ENCODE measurements around the gene PAIP2B.
A peak's percentile ranks its signal among the peaks of the same experiment; 100 is the strongest.
"Not testable (repeated sequence)": the region's sequence is repeated elsewhere in the genome, so short reads cannot be mapped to it uniquely, and the experiment has no call there.

Gene PAIP2B, protein sequence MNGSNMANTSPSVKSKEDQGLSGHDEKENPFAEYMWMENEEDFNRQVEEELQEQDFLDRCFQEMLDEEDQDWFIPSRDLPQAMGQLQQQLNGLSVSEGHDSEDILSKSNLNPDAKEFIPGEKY

DNA sequence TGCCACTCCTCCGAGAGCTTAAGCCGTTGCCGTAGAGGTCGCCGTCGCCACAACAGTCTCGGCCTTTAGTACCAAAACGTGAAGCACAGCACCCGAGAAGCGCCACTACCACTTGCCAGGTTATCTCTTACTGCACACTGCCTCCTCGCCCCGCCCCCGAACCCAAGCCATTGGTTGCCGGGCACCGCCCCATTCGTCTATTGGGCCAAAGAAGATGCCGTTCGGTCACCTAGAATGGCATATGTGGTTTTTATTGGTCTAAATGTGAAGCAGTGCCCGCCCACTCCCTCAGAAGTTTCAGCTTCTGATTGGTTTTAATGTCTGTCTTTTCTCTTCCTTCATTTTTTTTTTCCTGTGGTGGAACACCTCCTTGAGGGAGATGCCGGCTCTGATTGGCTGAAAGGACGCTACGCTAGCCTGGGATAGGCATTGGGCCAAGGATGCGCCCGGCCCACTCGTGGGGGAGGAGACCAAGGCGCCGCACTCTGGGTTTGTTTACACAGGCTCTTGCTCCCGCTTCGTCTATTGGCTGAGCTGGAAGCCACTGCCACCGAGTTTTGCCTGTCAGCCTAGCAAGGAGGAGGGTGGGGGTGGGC is at the start of gene PAIP2B:
PAIP2B (minus strand) TSS at position 139 of the 596 bp plus-strand sequence. CDS start 24,514 bp downstream, outside the sequence.
- peak; percentile 94 for DNase-seq (ENCODE audit: low spot score)

- DNase-seq (ENCODE audit: low spot score): no peak
These were observed 49.0 kb upstream of the PAIP2B start for GRCh38 chr2:71275939-71276310.

- no peak for DNase-seq (ENCODE audit: low spot score)
These were observed 42.7 kb upstream of the PAIP2B start for GRCh38 chr2:71269511-71270090.

- no peak for DNase-seq (ENCODE audit: low spot score)
These were observed 36.5 kb upstream of the PAIP2B start for GRCh38 chr2:71263386-71263785.

DNA sequence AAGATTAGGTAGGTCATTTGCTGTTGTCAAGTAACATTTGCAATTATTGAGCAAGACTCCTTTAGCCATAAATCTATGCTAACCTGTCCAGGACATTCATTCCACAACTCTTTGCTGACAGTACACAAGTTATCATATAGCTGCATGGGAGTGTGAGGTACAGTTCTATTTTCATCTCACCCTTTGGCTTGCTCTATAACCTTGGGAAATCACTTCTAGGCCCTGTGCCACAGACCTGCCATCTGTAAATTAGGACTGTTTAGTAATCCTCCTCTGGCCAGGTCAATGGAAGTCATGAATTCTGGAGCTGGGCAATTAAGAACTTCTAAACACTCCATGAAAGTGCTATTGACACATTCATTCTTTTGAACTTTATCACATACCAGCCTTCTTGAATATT is 34.6 kb upstream of the PAIP2B start:
- DNase-seq (ENCODE audit: low spot score): no peak

- DNase-seq (ENCODE audit: low spot score): peak; percentile 20
These were observed 29.5 kb upstream of the PAIP2B start for GRCh38 chr2:71256421-71256820.

- no peak for DNase-seq (ENCODE audit: low spot score)
These were observed 27.9 kb upstream of the PAIP2B start for GRCh38 chr2:71254776-71255175.

DNA sequence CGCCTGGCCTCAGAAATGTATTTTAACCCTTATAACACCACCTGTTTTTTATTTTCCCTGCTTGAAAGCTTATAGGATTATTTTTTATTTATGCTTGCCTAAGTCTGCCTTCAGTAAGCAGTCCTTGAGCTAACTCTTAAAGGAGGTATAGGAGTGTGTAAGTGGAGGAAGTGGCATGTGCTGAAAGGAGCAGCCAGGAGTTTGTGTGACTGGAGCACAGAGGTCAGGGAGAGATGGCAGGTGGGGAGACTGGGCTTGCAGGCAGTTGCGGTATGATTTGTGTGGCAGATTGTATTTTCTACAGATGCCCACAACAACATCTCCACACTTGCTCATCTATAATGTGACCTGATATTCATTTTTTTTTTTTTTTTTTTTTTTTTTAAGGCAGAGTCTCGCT is 27.2 kb upstream of the PAIP2B start:
- no peak for DNase-seq (ENCODE audit: low spot score)

DNA sequence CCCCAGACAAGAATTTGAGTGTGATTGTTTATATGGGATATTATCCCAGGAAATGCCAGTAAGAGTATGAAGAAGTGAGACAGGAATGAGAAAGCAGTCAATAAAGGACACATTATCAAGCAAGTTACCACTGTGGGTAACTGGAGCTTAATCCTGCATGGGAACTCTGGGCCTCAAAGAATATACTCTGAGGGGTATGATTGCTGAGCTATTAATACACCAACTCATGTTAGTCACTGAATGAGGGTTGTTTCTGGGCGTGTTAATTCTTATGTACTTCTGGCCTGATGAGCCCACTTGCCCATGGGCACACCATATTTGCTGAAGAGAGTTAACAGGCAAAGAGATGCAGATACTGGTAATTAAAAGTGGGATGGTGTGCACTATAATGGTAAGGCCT is 26.6 kb upstream of the PAIP2B start:
- DNase-seq (ENCODE audit: low spot score): no peak

- DNase-seq (ENCODE audit: low spot score): no peak
These were observed 26.0 kb upstream of the PAIP2B start for GRCh38 chr2:71252862-71253261.

- DNase-seq (ENCODE audit: low spot score): no peak
These were observed 24.0 kb upstream of the PAIP2B start for GRCh38 chr2:71250935-71251334.

- DNase-seq (ENCODE audit: low spot score): no peak
These were observed 17.4 kb upstream of the PAIP2B start for GRCh38 chr2:71244302-71244660.

DNA sequence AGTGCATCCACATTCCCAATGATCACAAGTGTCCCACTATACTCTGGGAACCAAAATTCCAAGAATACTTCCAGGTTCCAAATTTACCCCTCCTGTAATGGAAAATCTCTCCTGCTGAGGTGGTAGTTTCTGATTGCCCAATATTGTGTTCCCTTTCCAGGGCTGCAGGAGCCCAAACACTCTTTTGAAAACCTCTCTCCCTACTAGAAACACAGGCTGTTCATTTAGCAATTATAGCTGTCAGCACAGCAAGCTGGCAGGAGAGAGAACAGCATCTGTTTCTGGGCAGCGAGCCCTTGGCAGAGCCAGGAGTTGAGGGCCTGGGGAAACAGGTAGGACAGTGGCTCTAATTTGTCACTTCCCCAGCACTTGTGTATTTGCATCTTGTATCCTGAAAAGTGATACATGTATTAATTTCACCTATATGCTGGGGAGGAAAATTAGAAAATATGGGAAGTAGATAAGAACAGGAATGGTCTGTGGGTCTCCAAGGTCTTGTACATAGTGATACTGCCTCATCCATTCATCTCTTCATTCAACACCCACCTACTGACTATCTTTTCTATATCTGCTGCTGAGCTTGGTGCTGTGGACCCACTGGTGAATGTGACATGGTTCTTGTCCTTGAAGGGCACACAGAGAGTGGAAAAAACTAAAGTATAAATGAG is 16.9 kb upstream of the PAIP2B start:
- no peak for DNase-seq (ENCODE audit: low spot score)

DNA sequence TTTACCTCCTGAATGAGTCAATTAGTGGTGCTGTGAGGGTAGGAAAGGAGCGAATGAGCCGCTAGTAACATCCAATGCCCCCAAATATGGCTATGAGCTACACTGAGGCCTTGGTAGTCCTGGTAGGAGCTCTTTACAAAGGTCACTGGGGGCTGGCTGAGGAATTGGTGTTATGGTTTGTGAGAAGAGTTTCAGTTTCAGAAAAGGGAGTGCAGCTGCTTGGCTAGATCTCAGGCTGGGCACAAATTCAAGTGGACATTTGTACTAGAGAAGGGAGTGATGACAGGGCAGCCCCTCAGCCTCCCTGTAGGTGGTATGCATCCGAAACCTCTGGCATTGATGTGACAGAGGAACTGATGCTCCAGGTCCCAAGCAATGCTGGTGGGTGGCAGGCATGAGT is 13.9 kb upstream of the PAIP2B start:
- DNase-seq (ENCODE audit: low spot score): no peak

DNA sequence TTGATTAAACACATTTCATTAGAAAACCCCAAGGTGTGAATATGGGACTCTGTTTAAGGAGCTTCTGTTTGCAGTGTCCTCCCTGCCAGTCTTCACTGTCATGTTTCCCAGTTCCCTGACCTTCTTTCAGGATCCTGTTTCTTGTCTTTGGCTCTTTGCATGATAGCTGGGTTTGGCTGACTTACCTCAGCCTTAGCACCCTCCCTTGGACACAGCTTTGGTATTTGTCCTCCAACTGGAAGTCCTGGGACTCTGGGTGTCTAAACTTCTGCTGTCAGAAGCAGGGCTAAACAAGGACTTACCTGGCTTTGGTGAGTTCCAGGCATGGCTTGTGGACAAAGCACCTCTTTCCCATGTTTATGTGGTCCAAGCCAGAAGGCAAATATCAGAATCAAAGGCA is 11.2 kb upstream of the PAIP2B start:
- no peak for DNase-seq (ENCODE audit: low spot score)

- peak; percentile 22 for DNase-seq (ENCODE audit: low spot score)
These were observed 9.2 kb upstream of the PAIP2B start for GRCh38 chr2:71235930-71236587.

DNA sequence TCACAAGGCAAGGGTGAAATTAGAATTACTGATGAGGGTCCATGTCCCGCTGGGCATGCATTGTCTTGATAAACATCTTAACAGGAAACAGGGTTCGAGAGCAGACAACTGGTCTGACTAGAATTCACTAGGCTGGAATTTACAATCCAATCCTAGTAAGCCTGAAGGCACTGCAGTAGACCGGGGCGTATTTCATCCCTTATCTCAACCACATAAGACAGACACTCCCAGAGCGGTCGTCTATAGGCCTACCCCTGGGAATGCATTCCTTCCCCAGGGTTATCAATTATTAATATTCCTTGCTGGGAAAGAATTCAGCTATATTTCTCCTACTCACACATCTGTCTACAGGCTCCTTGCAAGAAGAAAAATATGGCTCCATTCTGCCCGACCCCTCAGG is 6.2 kb upstream of the PAIP2B start:
- DNase-seq (ENCODE audit: low spot score): not testable (repeated sequence)

GRCh38 chr2:71226096-71226964 is 573 bp downstream of the PAIP2B start:
- DNase-seq (ENCODE audit: low spot score): peak; percentile 59

DNA sequence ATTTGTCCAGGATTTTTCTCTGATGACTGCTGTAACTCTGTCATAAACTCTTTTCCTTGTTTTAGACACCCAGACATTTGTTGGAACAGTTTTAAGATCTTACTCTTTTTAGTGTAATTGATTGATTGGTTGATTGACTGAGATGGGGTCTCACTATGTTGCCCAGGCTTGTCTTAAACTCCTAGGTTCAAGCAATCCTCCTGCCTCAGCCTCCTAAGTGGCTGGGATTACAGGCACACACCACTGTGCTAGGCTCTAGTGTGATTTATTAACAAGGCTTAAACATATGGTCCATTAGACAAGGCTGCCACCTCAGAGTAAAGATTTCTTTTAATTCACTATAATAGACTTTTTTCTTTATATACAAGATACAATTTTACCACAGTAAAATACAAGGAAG is 2.0 kb downstream of the PAIP2B start:
- no peak for DNase-seq (ENCODE audit: low spot score)

DNA sequence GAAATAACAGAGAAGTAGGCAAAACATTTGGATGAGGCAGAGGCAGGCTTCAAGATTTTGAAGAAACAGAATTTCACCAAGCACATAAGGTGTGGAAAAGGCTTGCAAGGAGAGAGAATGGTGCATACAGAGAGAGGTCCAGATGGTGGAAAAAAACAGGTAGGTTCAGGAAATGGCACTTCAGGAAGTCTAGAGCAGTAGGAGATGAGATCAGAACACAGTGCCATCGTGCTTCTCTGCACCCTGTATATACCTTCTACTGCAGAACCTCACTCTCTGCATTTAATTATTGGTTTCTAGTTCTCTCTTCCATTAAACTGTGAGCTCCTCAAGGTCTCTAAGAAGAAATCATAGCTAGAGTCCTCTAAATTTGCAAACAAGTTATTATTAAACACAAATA is 2.4 kb downstream of the PAIP2B start:
- DNase-seq (ENCODE audit: low spot score): no peak

- peak; percentile 26 for DNase-seq (ENCODE audit: low spot score)
These were observed 3.1 kb downstream of the PAIP2B start for GRCh38 chr2:71223767-71224333.

DNA sequence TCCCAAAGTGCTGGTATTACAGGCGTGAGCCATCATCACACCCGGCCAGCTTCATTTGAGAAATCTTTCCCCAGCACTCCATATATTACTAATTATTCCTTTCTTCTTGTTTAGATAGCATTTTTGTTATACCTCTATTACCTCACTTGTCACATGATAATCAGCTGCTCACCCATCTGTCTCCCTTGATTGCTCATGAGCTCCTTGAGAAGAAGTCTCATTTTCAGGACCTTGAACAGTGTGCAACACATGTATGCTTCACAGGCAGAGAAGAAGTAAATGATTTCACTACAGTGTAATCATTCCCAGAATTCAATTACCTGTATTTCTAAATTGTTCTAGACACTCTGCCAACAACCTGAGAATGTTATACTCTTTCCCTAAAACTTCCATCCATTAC is 6.2 kb downstream of the PAIP2B start:
- no peak for DNase-seq (ENCODE audit: low spot score)
